NCI-H446 (cell line): ENCODE measurements around the gene AHRR.
A peak's percentile ranks its signal among the peaks of the same experiment; 100 is the strongest.
"Not testable (repeated sequence)": the region's sequence is repeated elsewhere in the genome, so short reads cannot be mapped to it uniquely, and the experiment has no call there.

Experiments used
- DNase-seq, 2 experiments: peaks; one replicate each; lab custom pipeline; 2025; lab: John Stamatoyannopoulos, UW

AHRR gene

GRCh38 chr5:459562-460272, 138.2 kb downstream of the AHRR start:
- no peak for DNase-seq

DNA sequence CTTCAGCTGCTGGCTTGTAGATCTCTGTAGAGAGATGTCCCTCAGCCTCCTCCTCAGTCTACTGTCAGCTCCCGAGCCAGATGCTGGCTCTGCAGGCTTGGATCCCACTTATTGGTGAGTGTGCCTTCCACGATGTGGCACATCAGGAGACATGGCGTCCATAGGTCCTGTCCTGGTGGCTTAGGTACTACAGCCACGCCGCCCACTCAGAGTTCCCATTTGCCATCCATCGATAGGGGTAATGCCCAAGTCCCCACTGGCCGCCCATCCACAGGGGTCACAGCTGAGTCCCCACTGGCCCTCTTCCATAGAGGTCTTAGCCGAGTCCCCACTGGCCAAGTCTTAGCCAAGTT, 138.7 kb downstream of the AHRR start:
- no peak for DNase-seq

DNA sequence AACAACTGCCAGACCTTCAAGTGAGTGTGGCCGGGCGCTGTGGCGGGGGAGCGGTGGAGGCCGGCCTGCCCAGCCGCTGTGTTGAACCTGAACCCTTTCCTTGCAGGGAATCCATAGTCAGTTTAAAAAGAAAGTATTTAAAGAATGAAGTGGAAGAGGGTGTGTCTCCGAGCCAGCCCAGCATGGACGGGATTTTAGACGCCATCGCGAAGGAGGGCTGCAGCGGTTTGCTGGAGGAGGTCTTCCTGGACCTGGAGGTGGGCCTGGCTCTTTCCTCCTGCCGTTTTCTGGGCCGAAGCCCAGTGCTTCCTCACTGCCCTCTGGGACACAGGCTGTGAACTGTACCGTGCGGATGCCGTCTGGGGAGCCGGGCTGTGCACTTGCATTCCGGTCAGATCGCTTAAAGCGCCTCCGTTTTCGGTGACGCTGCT, 140.6 kb downstream of the AHRR start:
- DNase-seq = no peak

GRCh38 chr5:463301-463700, 141.8 kb downstream of the AHRR start:
- no peak for DNase-seq

GRCh38 chr5:463952-464351, 142.4 kb downstream of the AHRR start:
- no peak for DNase-seq

DNA sequence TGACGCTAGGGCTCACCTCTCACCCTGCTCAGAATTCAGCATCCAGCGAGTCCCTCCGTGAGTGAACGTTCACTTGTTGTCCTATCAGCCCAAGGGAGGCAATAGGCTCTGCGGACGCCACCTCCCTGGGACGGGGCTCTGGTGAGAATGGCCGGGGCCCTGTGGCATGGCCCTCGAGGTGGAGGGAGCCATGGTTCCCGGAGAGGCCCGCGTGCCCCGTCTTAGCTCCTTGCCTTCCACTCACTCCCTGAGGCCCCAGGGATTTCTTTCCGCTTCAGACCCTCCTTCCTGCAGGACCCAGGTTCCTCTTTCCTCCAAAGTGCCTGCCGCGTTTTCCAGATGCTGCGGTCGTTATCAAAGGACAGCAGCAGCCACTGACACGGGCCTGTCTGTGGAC, 142.9 kb downstream of the AHRR start:
- no peak for DNase-seq

GRCh38 chr5:464843-465590, 143.5 kb downstream of the AHRR start:
- DNase-seq = no peak

DNA sequence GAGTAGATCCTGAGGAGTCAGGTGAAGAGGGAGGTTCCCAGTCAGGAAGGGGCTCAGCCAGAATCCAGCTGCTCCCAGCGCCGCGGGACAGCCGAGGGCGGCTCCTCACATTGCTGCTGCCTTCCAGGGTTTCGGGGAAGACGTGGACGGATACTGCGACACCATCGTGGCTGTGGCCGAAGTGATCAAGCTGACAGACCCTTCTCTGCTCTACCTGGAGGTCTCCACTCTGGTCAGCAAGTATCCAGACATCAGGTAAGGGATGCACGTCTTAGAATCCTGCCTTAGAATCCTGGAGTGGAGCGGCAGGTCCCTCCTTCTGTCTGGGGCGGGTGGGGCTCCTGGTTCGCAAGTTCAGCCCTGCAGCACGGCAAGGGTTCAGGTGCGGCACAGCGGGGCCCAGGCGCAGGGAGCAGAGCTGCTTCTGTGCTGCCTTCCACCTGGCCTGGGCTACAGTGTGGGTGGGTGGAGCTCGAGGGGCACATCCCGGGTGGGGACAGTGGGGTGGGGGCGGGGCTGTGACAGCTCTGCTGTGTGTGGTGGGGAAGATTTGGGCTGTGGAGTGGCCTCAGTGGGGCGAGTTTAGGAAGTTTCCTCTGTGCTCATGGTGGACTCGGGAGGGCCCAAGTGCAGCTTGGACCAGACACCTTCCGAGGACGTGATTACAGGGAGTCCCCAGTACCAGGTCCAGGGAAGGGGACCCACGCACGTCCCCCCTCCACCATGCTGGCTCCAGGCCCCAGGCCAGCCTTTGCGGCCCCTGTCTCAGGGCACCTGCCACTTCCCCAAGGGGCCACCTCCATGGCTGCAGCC, 144.3 kb downstream of the AHRR start:
- no peak for DNase-seq

DNA sequence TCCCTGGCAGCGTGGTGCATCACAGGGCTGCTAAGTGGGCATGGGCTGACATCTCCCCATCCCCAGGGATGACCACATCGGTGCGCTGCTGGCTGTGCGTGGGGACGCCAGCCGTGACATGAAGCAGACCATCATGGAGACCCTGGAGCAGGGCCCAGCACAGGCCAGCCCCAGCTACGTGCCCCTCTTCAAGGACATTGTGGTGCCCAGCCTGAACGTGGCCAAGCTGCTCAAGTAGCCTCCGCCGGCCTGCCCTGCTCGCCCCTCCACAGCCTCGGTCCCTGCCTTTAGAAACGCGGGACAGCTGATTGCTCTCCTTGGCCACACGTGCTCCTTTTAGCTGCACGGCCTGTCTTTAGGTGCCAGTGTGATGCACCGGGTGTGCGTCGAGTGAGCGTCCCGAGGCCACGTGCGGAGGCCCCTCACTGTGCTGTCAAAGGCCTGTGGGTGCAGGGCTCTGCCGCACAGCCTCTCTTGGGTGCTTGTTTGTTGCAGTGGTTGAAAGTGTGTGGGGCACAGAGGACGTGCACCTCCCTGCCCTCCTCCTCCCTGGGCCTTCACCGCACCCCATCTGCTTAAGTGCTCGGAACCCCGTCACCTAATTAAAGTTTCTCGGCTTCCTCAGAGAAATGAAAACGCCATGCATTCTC, 145.3 kb downstream of the AHRR start:
- no peak for DNase-seq

- DNase-seq = no peak
These were observed 146.9 kb downstream of the AHRR start for GRCh38 chr5:468401-468800.

GRCh38 chr5:469752-470483, 148.4 kb downstream of the AHRR start:
- DNase-seq = no peak

DNA sequence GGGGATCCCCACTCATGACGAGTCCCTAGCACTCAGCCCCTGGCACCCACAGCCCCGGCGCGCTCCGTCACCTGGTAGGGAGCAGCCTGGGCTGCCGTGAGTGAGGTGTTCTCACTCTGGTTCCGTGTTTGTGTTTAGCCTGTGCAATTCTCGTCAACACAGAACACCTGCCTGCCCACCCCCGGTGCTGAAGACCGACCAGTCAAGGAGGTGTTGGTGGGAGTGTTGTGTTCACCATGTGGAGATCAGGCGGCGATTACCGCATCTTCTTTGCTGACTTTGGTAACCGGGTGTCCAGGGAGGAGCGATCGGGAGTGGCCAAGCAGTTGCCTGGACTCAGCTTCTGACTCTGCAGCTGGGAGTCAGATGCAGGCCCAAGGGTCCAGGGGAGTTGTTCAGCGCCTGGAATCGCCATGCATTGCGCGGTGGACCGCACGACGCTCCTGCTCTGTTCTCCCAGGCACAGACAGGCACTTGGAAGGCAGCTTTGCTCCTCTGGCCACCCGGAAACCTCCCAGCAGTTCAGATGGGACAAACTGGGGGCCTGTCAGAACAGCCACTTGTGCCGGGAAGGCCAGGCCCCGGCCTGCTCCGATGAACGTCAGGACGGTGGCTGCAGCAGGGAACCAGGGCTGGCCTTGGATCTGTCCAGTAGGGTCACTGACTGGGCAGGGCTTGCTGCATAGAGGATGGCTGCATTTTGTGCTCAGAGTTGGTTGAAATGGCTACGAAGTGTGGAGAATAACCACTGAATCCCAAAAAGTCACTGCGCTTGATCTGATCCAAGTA, 149.6 kb downstream of the AHRR start:
- no peak for DNase-seq

DNA sequence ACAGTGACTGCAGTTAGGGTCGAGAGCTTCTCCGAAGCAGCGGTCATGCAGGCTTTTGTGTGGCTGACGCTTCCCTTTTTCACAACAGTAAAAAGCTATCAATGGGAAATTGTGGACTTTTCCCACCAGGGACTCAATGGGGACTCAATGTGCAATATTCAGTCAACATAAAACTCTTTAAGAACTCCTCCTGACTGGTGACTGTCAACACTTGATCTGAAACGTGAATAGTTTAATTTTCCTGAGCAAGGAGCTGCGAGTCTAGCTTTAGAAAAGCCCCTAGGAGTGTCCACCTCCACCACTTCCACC, 150.2 kb downstream of the AHRR start:
- DNase-seq = no peak

DNA sequence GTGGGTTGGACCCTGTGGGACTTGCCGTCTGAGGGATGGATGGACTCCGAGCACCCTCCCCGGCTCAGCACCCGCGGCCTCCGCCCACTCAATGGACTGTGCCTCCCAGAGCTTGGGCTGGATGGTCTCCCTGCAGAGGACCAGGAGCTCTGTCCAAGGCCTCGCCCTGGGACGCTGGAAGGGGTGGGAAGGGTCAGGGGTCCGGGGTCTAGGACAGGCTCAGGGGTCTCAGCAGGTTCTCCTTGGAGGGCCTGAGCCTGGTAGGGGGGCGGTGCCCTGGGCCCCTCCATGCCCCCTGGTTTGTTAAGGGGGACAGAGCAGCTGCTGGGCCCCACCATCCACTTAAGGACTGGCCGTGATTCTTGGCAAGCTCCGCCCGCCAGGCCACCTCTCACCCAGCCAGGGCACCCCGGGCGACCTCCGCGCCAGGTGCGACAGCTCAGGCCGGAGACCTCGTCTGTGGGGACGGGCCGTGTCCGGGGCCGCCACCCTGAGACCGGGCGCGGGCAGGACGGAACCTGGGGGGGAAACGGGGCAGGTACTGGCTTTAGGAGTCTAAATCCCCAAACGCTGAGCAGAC, 150.7 kb downstream of the AHRR start:
- DNase-seq = peak in 1 of 2 experiments; percentile 21

DNA sequence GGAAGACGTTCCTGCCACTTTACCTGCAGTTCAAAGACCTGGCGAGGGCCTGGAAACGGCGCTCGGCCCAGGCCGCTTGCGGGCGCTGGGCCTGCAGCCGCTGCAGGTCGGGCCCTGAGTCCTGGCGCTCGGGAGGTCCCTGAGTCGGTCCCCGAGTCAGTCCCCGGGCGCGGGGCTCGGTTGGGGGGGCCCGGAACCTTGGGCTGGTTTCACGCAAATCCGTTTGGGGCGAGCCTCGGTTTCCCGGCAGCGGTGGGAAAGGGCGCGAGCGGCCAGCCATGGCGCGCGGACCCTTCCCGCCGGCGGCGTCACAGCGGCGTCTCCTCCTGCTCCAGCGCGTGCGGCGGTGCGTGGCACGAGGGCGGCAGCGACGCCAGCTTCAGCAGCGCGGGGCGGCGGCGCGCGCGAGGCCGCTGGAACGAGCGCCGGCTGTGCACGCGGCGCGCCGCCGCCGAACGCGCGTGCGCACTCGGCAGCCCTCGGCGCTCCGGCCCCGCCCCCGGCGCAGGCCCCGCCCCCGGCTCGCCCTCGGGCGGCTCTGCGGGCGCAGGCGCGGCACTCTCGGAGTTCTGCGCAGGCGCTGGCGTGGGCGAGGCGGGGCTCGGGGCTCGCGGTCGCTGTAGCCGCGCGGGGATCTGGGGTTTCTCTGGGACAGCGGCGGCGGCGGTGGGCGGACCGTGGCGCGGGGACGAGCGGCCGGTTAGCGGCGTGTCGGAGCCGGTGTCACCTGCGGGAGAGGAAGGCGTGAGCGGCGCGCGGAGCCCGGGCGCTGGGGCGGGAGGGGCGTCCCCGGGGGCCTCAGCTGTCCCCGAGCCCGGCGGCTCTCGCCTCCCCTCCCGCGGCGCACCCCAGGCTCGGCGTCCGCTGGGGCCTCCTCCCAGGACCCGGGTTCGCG, 151.4 kb downstream of the AHRR start:
- peak; percentile 71 to 97 for DNase-seq

DNA sequence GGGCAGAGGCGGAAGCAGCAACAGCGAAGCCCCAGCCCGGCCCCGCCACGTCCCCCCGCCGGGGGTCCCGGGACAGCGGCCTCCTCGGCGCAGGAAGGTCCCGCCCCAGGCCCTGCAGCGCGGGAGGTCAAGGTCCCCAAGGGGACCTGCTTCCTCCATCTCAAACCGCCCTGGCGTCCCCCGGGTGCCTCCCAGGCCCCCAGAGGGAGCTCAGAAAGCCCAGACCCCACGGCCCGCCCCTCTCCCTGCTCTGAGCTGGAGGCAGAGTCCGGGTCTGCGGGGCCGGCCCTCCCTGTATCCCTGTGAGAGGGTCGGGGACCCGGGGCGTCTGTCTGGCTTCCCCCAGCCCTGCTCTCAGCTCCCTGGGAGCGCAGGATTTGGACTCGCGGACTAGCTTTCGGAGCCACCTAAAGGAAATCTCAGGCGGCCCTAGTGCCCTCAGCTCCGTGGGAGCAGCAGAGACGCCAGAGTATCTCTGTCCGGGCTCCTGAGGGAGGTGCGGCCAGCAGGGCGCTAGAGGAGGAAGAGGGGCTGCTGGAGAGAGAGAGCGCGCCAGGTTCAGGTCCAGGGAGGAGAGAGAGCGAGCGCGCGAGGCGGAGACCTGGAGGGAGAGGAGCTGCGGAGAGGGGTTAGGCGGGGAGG, 152.2 kb downstream of the AHRR start:
- peak in 1 of 2 experiments; percentile 56 for DNase-seq

DNA sequence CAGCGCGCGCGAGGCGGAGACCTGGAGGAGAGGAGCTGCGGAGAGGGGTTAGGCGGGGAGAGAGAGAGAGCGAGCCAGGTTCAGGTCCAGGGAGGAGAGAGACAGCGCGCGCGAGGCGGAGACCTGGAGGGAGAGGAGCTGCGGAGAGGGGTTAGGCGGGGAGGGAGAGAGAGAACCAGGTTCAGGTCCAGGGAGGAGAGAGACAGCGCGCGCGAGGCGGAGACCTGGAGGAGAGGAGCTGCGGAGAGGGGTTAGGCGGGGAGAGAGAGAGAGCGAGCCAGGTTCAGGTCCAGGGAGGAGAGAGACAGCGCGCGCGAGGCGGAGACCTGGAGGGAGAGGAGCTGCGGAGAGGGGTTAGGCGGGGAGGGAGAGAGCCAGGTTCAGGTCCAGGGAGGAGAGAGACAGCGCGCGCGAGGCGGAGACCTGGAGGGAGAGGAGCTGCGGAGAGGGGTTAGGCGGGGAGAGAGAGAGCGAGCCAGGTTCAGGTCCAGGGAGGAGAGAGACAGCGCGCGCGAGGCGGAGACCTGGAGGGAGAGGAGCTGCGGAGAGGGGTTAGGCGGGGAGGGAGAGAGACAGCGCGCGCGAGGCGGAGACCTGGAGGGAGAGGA, 152.8 kb downstream of the AHRR start:
- DNase-seq = not testable (repeated sequence)

- no peak for DNase-seq
These were observed 153.5 kb downstream of the AHRR start for GRCh38 chr5:474840-475661.
